Stimulated activated naive CD8-positive, alpha-beta T cell treated with anti-CD3 and anti-CD28 coated beads, Interleukin-15, Interleukin-2, amounts not matched to agents 100 U/mL and 50 U/mL, for 24 hours (primary cell): ENCODE measurements around the gene ZBTB16.

Experiments used
- ATAC-seq: fragments of 150-1000 bp; cut with Tn5 transposase; one replicate; pipeline ENCODE4 v1.10.0; 2021
- DNase-seq: peaks from one replicate; pipeline ENCODE4 v3.0.0; 2021

The ZBTB16 gene

GRCh38 chr11:114130629-114131277 is 71.2 kb downstream of the ZBTB16 start:
- DNase-seq = no peak
- no peak for ATAC-seq

DNA sequence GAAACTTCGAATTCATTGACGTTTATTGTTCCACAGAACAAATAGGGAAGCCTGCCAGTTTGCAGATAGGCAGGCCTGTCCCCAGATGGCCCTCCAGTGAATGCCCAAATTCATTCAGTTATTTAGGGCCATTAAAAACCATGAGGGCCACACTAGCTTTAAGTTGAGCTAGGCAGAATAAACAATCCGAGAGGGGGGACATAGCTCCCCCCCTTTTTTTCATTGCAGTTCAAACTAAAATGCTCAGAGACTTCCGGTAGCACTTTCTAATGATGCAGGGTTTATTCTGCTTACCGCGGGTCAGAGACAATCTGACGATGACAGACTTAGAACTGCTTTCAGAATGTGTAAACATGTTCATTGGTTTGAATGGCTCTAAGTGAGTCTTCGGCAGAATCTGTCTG is 72.0 kb downstream of the ZBTB16 start:
- peak; percentile 45 for ATAC-seq
- DNase-seq = no peak

- no peak for DNase-seq
- peak; percentile 45 for ATAC-seq
Measured at GRCh38 chr11:114132417-114132816, 72.9 kb downstream of the ZBTB16 start.

DNA sequence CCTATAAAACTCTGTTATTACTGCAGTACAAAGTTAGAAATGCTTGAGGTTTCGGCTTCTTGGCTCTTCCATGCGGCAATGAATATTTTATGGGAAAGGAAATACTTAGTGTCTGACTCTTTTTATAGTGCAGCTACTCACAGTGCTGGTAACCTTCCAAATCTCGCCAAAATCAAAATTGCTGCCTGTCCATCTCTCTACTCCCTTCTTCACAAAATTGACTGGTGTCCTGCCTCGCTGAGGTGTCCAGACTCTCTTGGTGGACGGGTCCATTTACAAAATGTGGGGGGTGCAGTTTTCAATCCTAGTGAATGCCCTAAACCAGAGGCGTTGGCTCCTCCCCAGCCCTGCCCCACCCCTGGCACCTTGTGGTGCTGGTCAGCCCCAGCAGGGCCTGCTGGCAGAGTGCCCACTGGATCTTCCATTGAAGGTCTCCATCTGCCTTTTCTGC is 73.5 kb downstream of the ZBTB16 start:
- no peak for DNase-seq
- no peak for ATAC-seq

GRCh38 chr11:114133548-114134329 is 74.2 kb downstream of the ZBTB16 start:
- no peak for ATAC-seq

GRCh38 chr11:114134870-114135269 is 75.4 kb downstream of the ZBTB16 start:
- no peak for ATAC-seq
- DNase-seq = no peak

More at GRCh38 chr11:114133548-114134329, 74.2 kb downstream of the ZBTB16 start:
- DNase-seq = no peak

GRCh38 chr11:114135737-114136151 is 76.2 kb downstream of the ZBTB16 start:
- no peak for ATAC-seq
- DNase-seq = no peak

GRCh38 chr11:114136686-114137640 is 77.5 kb downstream of the ZBTB16 start:
- ATAC-seq = no peak
- DNase-seq = no peak

GRCh38 chr11:114137838-114138237 is 78.3 kb downstream of the ZBTB16 start:
- DNase-seq = no peak
- no peak for ATAC-seq

DNA sequence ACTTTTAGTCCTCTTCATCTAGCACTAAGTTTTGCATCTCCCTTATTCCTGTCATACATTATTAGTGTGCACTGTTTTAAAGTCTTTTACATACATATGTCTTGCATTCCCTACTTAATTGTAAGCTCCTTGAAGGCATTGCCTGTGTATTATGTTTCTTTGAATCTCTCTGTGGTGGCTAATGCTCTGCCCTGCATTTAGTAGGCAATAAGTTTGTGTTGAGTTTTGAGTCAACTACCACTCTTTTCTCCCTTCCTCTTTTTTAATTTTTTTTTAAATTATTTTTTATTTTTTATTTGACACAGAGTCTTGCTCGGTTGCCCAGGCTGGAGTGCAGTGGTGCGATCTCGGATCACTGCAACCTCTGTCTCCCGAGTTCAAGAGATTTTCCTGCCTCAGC is 78.9 kb downstream of the ZBTB16 start:
- no peak for DNase-seq
- ATAC-seq = no peak

DNA sequence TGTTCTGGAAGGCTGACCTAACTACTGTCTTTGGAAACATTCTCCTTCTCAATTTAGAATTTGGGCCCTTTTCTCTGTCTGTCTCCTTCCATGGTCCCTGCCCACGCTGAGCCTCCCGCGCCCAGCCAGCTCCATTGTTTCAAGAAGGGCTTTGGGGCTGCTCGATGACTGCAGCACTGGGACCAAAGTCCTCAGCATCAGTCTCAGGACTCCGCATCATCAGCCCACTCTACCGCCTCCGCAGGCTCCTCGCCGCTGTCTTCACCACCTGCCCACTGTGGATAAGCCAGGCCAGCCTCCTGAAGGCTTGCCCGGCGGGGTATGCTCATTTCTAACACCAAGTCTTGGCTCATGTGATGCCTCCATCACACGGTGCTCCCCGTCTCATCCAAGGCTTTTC is 81.3 kb downstream of the ZBTB16 start:
- ATAC-seq (no peak), DNase-seq (no peak)

DNA sequence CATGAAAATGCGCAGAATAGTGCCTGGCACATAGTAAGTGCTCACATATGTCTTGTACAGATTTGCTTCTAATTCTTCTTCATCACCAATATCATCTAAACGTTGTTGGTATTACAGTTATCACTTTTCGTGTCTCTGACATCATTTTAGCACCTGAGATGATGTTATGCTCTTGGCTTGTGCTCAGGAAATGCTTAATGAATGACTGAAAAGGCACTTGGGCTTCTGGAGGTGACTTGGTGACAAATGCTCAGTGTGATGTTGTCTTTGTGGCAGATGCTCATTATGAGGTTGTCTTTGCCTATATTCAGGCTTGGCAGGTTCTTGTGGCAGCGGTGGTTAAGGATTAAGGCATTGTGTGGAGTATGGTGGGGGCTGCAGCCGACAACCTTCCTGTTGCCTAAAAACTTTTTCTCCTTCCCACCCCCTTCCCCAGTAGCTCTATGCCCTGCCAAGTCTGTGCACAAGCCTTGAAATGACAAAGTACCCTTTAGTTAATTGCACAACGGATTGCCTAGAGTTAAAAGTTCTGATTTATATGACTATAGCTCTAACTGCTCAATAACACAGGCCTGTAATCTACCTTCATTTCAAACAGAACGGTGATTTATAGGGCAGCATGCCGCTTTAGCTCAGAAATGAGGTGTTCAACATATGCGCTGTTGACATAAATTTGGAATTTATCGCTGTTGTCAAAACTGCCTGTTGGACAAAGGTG is 82.5 kb downstream of the ZBTB16 start:
- ATAC-seq (no peak), DNase-seq (no peak)

DNA sequence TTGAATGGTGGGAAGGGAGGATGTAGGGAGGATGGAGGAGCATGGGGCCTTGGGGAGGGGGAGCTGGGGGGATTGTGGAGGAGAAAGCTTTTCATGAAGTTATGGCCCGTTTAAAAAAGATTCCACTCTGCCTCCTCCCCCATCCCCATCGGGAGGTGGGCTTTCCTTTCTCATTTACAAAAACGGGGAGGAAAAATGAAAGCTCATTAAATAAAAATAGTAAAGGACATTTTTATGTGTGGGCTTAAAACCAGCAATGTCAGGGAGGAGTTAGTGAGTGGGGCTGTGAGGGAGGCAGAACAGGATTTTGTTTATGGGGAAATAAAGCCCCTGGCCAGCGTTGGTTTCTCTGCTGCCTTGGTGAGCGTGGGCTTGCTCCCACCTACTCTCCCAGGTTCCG is 83.2 kb downstream of the ZBTB16 start:
- ATAC-seq = no peak
- DNase-seq = no peak

DNA sequence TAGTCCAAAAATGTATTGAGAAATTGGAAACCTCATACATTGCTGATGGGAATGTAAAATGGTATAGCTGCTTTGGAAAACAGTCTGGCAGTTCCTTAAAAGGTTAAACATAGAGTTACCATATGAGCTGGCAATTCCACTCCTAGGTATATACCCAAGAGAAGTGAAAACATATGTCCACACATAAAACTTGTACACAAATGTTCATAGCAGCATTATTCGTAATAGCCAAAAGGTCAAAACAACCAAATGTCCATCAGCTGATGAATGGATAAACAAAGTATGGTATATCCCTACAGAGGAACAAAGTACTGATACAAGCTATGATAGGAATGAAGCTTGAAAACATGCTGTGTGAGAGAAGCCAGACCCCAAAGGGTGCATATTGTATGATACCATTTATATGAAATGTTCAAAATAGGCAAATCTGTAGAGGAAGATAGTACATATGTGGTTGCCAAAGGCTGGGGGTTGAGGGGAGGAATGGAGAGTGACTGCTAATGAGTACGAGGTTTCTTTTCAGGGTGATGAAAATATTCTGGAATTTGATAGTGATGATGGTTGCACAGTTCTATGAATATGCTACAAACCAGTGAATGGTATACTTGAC is 85.8 kb downstream of the ZBTB16 start:
- ATAC-seq (no peak), DNase-seq (no peak)

DNA sequence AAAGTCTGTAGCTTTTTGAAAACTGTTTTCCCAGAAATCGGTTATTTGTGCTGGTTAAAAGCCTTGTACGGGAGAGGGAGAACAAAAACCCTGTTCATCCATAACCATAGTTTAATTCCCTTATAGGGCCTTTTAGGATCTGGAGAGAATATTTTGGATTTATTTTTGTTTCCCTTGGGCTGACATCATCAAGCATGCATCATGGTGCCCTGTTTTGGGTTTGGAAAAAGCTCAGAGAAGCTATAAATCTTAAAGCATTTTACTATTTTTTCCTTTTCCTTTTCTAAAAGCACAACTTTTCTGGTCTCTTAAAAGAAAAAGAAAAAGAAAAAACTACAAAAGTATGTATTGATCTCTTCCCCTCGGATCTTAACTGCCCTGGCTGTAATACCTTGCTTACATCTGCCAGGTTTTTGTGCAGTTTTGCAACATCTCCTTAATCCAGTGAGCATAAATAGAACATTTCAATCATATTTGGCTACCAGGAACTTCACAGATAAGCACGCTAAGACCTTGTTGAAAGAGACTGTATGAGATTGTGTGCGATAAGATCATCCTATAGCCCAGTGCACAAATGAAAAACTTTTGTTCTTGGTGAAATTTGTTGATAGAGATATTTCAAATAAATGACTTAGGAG is 88.0 kb downstream of the ZBTB16 start:
- ATAC-seq (no peak), DNase-seq (no peak)

DNA sequence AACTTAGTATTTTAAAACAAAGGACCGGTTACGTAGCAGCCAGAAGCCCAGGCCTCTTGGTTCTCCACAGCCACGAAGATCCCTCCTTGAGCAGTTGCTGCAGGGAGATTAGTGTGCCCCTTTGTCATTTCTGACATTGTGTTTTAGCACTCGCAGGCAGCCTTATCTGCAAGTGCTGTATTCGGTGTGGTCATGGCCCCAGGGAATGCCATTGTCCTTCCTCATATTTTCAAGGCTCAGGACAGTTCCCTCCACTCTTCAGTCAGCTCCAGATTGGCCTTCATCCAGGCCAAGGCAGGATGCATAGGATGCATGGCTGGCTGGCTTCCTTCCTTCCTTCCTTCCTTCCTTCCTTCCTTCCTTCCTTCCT is 88.5 kb downstream of the ZBTB16 start:
- no peak for DNase-seq
- no peak for ATAC-seq

DNA sequence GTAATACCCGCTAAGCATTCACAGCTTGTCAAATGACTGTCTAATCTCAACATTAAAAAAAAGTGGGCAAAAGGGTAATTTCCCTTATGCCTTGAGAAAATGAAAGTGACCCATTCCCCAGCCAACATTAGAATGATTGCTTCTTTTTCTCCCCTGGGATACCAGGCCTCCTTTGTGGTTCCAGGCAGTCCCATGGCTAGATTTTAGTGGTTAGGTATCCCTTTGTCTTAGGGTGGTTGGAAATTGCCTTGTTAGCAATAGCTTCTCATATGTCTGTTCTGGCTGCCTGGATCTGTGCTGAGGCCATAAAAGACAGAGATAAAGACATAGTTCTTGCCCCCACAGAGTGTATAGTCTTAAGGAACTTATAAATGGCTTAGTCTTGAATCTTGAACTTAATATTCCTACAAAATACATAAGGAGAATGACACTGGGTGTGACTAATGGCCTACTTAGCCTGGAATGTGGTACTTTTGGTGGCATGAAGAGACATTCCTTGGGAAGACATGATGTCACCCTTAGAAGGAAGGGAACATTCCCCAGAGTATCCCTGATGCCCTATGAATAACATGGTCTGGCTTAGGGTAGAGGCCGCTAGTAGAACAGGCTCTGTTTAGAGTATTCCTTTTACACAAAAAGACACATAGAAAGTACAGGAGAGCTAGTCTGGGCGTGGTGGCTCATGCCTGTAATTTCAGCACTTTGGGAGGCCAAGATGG is 90.3 kb downstream of the ZBTB16 start:
- ATAC-seq (no peak), DNase-seq (no peak)

GRCh38 chr11:114150671-114151070 is 91.2 kb downstream of the ZBTB16 start:
- ATAC-seq = no peak
- no peak for DNase-seq

DNA sequence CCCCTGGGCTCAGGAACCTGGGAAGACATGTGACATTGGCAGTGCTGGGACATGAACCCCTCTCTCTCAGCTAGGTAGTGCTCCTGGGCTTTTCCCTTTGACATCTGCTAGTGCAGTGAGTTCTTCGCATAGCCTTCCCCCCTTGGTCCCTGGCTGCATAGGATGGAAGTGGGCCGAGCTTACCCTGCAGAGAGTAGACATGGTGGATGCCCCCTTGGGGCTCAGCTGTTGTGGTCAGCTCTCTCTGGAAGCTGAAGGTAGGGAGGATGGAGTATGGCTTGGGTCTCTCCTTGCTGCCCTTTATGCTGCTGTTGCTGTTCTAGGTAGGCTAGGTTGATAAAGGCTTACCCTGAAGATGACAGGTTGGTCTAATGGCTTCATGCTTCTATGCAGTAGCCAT is 92.1 kb downstream of the ZBTB16 start:
- DNase-seq (no peak), ATAC-seq (no peak)

GRCh38 chr11:114152162-114152561 is 92.7 kb downstream of the ZBTB16 start:
- ATAC-seq (no peak), DNase-seq (no peak)
